Amniotic epithelial cell (primary cell): ENCODE measurements around the gene STAC.
"Not testable (repeated sequence)": the region's sequence is repeated elsewhere in the genome, so short reads cannot be mapped to it uniquely, and the experiment has no call there.

Source experiments
- DNase-seq: peaks from one replicate; pipeline ENCODE4 v3.0.0-alpha.2; 2010; ENCODE audit warnings: low read depth

STAC gene

GRCh38 chr3:36416599-36416998 is 36.3 kb downstream of the STAC start:
- no peak for DNase-seq

GRCh38 chr3:36417237-36417636 is 36.9 kb downstream of the STAC start:
- no peak for DNase-seq

DNA sequence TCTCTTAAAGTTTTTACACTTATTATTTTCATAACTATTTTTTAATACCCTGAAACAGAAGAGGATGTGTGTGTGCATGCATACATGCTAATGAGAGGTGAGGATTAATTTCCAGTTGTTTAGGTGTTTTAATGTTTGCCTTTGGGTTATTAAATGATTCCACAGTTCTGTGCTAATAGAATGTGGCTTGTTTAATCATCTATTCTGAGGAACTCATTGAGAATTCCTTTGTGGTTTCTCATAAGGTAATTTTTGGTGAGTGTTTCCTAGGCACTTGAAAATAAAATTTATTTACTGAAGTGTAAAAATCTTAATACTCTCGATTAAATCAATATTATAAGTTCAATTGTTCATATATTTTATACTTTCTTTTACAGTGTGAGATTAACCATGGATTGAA is 38.0 kb downstream of the STAC start:
- no peak for DNase-seq

DNA sequence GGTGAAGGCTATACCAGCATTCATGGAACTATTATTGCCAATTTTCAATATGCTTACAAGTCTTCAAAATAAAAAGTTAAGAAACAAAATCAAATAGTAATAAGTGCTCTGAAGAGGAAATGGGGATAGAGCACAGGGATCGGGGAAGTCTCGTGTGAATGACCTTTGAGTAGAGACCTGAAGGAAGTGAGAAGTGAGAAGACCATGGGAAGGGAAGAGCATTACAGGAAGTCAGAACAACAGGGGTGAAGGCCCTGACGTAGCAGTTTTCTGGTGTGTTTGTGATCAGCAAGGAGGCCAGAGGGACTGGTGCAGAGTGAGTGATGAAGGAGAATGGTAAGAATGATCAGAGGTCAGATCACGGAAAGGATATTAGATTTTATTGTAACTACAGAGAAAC is 48.1 kb downstream of the STAC start:
- no peak for DNase-seq

DNA sequence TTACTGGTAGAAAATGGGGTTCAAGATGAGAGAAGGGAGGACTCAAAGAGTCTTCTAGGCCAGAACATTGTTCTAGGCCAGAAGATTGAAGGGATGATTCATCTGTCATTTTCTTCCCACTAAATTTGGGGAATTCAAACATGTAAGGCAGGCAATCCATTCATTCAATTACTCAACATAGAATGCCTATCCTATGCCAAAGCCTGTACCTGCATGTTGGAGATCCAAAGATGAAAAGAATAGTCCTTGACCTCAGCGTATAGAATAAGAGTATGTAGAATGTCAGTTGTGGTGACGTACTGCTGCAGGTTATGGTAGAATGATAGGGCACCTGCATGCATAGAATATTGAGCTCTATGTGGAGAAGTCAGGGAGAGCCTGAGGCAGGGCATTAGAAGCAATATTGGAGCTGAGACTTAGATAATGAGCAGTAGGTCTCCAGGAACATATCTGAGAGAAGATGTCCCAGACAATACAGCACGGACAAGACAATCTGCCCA is 49.7 kb downstream of the STAC start:
- DNase-seq, result no peak

GRCh38 chr3:36433511-36433910 is 53.2 kb downstream of the STAC start:
- no peak for DNase-seq

DNA sequence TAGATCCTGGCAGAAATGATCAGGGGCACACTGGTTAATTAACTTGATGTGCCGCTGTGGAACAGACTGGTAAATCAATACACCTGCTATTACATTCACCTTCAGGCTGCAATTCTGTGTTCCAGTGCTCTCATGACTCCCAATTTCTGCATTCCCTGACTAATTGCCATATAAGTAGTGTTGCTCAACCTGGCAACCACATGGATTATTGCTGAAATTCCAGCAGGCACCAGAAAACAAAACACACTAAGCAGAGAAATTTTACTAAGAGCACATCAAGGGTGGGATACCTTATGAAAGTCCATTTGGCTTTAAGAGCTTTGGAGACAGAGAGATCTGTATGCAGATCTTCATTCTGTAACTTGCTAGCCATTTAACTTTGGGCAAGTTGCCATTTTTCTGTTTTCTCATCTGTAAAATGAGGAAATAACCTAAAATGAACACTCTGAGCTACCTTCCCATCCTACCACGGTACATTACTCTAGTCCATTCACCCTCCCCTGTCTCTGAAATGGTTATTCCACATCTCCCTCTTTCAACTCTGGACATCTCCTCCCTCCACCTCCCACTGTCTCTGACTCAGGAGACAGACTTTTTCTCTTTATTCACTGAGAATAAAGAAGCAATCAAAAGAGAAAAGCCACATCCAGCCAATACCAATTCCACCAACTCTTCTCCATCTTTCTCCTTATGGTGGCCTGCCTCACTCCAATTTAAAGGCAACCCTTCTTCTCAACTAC is 54.6 kb downstream of the STAC start:
- no peak for DNase-seq

DNA sequence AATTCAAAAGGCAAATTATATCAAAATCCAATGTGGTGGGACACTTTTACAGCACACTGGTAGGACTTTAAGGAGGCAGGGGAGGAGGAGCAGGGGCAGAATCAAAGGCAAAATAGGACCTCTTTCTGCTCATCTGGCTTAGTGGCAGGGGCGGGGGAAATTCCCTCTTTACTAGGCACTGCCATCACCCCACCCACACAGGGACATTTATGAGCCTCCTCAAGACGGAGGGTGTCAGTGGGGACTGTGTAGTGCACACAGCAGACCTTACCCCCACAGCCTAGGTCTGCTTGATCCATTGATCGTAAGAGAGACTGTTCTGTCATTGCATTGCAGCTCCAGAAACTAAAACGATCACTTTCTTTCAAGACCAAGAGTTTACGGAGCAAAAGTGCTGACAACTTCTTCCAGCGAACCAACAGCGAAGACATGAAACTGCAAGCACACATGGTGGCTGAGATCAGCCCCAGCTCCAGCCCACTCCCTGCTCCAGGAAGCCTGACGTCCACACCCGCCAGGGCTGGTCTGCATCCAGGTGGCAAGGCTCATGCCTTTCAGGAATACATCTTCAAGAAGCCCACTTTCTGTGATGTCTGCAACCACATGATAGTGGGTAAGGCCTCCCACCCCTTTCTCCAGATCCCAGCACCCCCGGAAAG is 62.9 kb downstream of the STAC start:
- DNase-seq, result no peak

GRCh38 chr3:36444909-36445308 is 64.6 kb downstream of the STAC start:
- no peak for DNase-seq

GRCh38 chr3:36446276-36446675 is 66.0 kb downstream of the STAC start:
- DNase-seq, result no peak

- no peak for DNase-seq
These were observed 66.8 kb downstream of the STAC start for GRCh38 chr3:36447061-36447460.

- DNase-seq, result no peak
These were observed 71.5 kb downstream of the STAC start for GRCh38 chr3:36451816-36452215.

DNA sequence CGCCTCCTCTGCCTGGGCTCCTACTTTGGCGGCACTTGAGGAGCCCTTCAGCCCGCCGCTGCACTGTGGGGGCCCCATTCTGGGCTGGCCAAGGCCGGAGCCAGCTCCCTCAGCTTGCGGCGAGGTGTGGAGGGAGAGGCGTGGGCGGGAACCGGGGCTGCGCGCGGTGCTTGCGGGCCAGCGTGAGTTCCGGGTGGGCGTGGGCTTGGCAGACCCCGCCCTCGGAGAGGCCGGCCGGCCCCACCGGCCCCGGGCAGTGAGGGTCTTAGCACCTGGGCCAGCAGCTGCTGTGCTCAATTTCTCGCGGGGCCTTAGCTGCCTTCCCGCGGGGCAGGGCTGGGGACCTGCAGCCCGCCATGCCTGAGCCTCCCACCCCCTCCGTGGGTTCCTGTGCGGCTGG is 72.9 kb downstream of the STAC start:
- not testable (repeated sequence) for DNase-seq

GRCh38 chr3:36453896-36454295 is 73.6 kb downstream of the STAC start:
- not testable (repeated sequence) for DNase-seq

DNA sequence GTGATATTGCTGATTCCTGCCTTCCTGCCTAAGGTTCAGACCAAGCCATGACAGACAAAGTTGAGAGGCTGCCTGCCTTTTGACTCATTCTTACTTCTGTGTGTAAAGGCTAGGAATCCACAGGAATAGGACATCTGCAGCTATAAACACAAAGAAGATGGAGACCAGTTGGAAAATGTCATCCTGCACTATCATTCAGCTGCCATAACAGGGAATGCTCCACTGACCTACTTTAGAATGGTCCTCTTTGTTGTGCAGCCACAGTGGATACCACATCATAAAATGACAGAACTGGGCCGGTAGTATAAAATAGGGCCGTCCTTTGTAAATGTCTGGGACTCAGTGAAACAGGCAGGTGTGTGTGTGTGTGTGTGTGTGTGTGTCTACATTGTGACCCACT is 75.1 kb downstream of the STAC start:
- no peak for DNase-seq

- no peak for DNase-seq
These were observed 76.5 kb downstream of the STAC start for GRCh38 chr3:36456784-36457183.

GRCh38 chr3:36457667-36458066 is 77.4 kb downstream of the STAC start:
- DNase-seq, result no peak

- no peak for DNase-seq
These were observed 78.9 kb downstream of the STAC start for GRCh38 chr3:36459177-36459576.

- DNase-seq, result peak; percentile 0
These were observed 81.3 kb downstream of the STAC start for GRCh38 chr3:36461597-36461996.

DNA sequence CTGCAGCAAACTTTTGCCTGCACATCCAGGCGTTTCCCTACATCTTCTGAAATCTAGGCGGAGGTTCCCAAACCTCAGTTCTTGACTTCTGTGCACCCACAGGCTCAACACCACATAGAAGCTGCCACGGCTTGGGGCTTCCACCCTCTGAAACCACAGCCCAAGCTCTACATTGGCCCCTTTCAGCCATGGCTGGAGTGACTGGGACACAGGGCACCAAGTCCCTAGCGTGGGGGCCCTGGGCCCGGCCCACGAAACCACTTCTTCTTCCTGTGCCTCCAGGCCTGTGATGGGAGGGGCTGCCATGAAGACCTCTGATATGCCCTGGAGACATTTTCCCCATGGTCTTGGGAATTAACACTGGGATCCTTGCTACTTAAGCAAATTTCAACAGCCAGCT is 91.7 kb downstream of the STAC start:
- not testable (repeated sequence) for DNase-seq

DNA sequence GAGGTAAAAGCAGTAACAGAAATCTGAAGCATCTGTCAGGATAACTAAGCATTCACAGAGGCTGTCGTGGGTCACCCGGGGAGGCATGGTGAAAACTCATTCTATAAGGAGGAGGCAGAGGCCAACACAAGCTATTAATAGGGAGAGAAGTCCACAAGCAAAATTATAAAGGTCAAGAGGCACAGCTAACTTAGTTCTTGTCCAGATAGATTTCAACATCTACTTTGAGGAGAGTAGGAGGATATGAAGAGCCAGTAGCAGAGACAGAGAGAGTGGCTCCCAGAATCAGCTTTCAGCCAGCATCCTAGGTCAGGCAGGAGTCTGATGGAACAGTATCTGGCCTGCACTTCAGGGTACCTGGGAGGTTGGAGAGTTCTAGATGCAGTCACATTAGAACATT is 95.3 kb downstream of the STAC start:
- DNase-seq, result no peak

DNA sequence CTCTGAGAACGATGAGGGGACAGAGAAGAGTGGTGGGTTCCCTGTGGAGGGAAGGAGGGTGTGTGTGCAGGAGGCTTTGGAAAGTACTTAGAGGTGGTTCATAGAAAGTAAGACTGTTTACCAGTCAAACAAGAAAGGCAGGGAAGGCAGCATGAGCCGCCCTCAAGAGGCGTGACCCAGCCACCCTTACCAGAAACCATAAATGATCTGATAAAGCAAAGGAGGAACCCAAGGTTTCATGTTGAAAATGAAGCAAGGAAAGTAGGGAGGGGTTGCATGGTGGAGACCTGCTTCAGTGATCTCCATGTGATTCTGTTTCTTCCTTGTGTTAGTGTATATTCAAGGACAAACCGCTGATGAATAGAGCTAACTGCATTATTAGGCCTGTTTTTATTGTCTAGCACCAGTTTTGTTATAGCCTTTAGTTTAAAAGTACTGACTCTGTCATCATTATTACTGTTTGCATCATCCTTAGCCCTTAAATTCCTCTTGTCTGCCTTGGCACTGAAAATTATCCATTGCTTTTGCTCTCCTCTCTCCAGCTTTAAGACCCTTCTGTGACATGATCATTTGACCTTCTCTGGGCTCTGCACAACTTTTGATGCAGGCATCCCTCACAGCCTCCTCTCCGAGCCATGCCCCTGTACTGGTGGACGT is 96.1 kb downstream of the STAC start:
- DNase-seq, result no peak

- DNase-seq, result no peak
These were observed 97.4 kb downstream of the STAC start for GRCh38 chr3:36477655-36478054.
